HEK293 (cell line): ENCODE results near the gene ANTXRL.
A peak's percentile ranks its signal among the peaks of the same experiment; 100 is the strongest.

Source experiments
- CTCF ChIA-PET: fragments of 350-600 bp; formaldehyde crosslinking; extraction: SDS; loops from one replicate; lab custom pipeline; 2021; ENCODE audit warnings: antibody characterized with exemption; lab: Yijun Ruan, JAX
- POLR2A ChIA-PET: fragments of 300-600 bp; formaldehyde crosslinking; extraction: SDS; loops from one replicate; lab custom pipeline; 2020; ENCODE audit warnings: antibody characterized with exemption, inconsistent platforms; lab: Yijun Ruan, JAX
- H3K27ac ChIP-seq: fragments of 200-500 bp; sonication (Bioruptor generic); 2 replicates; pipeline ENCODE4 v1.5.1; 2014; ENCODE audit warnings: low read depth, low read length, control low read depth, inconsistent platforms; ENCODE audit errors: extremely low read depth
- H3K36me3 ChIP-seq, 2 experiments: fragments of 200-500 bp in 1 of 2; sonication (Bioruptor generic) in 1 of 2; 1 replicate in 1 of 2; 2 replicates in 1 of 2; pipeline ENCODE4 v1.5.1; 2014 to 2017; ENCODE audit warnings: inconsistent platforms in 2 of 2, low read length in 2 of 2; ENCODE audit not compliant: control insufficient read depth in 2 of 2, insufficient read depth in 1 of 2
- H3K4me1 ChIP-seq: fragments of 200-500 bp; sonication (Bioruptor generic); 2 replicates; pipeline ENCODE4 v1.5.1; 2014; ENCODE audit warnings: mild to moderate bottlenecking, low read length, inconsistent platforms; ENCODE audit not compliant: control insufficient read depth, insufficient read depth
- H3K4me3 ChIP-seq: 2 replicates; pipeline ENCODE4 v1.5.1; 2011; ENCODE audit warnings: low read depth, mild to moderate bottlenecking, control low read depth, low read length, moderate library complexity
- H3K9me3 ChIP-seq: fragments of 200-500 bp; sonication (Bioruptor generic); 2 replicates; pipeline ENCODE4 v1.5.1; 2014; ENCODE audit warnings: low read depth, low read length, inconsistent platforms; ENCODE audit not compliant: control insufficient read depth, insufficient read depth
- BCL11A ChIP-seq: fragments of 450-650 bp; formaldehyde crosslinking; IDR thresholded peaks from 2 replicates; pipeline ENCODE4 v1.5.1; 2016; ENCODE audit warnings: low read depth, missing biosample characterization, missing genetic modification characterization
- HOXA7 ChIP-seq: sonication (generic); formaldehyde crosslinking; IDR thresholded peaks from 2 replicates; pipeline ENCODE4 v1.8.1; 2022; ENCODE audit warnings: missing genetic modification reagents, borderline replicate concordance
- KLF16 ChIP-seq: fragments of 450-650 bp; formaldehyde crosslinking; IDR thresholded peaks from 2 replicates; pipeline ENCODE4 v1.5.1; 2017; ENCODE audit warnings: missing biosample characterization, missing genetic modification characterization
- SCRT1 ChIP-seq: fragments of 450-650 bp; formaldehyde crosslinking; IDR thresholded peaks from 2 replicates; pipeline ENCODE4 v1.5.1; 2016; ENCODE audit warnings: missing biosample characterization, missing genetic modification characterization, borderline replicate concordance
- TCF7L2 ChIP-seq: IDR thresholded peaks from 2 replicates; pipeline ENCODE4 v1.6.1; 2011; ENCODE audit warnings: low read depth, mild to moderate bottlenecking, inconsistent platforms, low read length, moderate library complexity, borderline replicate concordance
- TSHZ1 ChIP-seq: fragments of 450-650 bp; formaldehyde crosslinking; IDR thresholded peaks from 2 replicates; pipeline ENCODE4 v1.5.1; 2016; ENCODE audit warnings: missing biosample characterization, missing genetic modification characterization, borderline replicate concordance
- YY1 ChIP-seq: fragments of 450-650 bp; formaldehyde crosslinking; IDR thresholded peaks from 2 replicates; pipeline ENCODE4 v1.5.1; 2018; ENCODE audit warnings: missing biosample characterization, missing genetic modification characterization
- ZBTB1 ChIP-seq: fragments of 450-650 bp; formaldehyde crosslinking; IDR thresholded peaks from 2 replicates; pipeline ENCODE4 v1.5.1; 2016; ENCODE audit warnings: missing biosample characterization, missing genetic modification characterization
- ZBTB10 ChIP-seq: fragments of 450-650 bp; formaldehyde crosslinking; IDR thresholded peaks from 2 replicates; pipeline ENCODE4 v1.5.1; 2016; ENCODE audit warnings: missing biosample characterization, missing genetic modification characterization
- ZBTB21 ChIP-seq: fragments of 450-650 bp; formaldehyde crosslinking; IDR thresholded peaks from 2 replicates; pipeline ENCODE4 v1.5.1; 2017; ENCODE audit warnings: missing biosample characterization, missing genetic modification characterization
- ZBTB7A ChIP-seq: fragments of 450-650 bp; formaldehyde crosslinking; IDR thresholded peaks from 2 replicates; pipeline ENCODE4 v1.5.1; 2016; ENCODE audit warnings: low read depth, missing biosample characterization, missing genetic modification characterization
- ZFP3 ChIP-seq: fragments of 450-650 bp; formaldehyde crosslinking; IDR thresholded peaks from 2 replicates; pipeline ENCODE4 v1.5.1; 2016; ENCODE audit warnings: low read depth, missing biosample characterization, missing genetic modification characterization
- ZFP69B ChIP-seq: fragments of 450-650 bp; formaldehyde crosslinking; IDR thresholded peaks from 2 replicates; pipeline ENCODE4 v1.5.1; 2016; ENCODE audit warnings: missing biosample characterization, missing genetic modification characterization
- ZNF112 ChIP-seq: fragments of 450-650 bp; formaldehyde crosslinking; IDR thresholded peaks from 2 replicates; pipeline ENCODE4 v1.5.0; 2017; ENCODE audit warnings: missing biosample characterization, missing genetic modification characterization
- ZNF114 ChIP-seq: fragments of 450-650 bp; formaldehyde crosslinking; IDR thresholded peaks from 2 replicates; pipeline ENCODE4 v1.5.0; 2017; ENCODE audit warnings: missing biosample characterization, missing genetic modification characterization
- ZNF140 ChIP-seq: fragments of 450-650 bp; formaldehyde crosslinking; IDR thresholded peaks from 2 replicates; pipeline ENCODE4 v1.5.1; 2016; ENCODE audit warnings: missing biosample characterization, missing genetic modification characterization
- ZNF155 ChIP-seq: fragments of 450-650 bp; formaldehyde crosslinking; IDR thresholded peaks from 2 replicates; pipeline ENCODE4 v1.5.1; 2016; ENCODE audit warnings: missing biosample characterization, missing genetic modification characterization
- ZNF266 ChIP-seq: fragments of 450-650 bp; formaldehyde crosslinking; IDR thresholded peaks from 2 replicates; pipeline ENCODE4 v1.5.1; 2016; ENCODE audit warnings: missing biosample characterization, missing genetic modification characterization, low read depth
- ZNF292 ChIP-seq: fragments of 450-650 bp; formaldehyde crosslinking; IDR thresholded peaks from 2 replicates; pipeline ENCODE4 v1.5.1; 2016; ENCODE audit warnings: low read depth, missing biosample characterization, missing genetic modification characterization, borderline replicate concordance
- ZNF394 ChIP-seq: fragments of 450-650 bp; formaldehyde crosslinking; IDR thresholded peaks from 2 replicates; pipeline ENCODE4 v1.5.1; 2016; ENCODE audit warnings: missing biosample characterization, missing genetic modification characterization, mild to moderate bottlenecking, moderate library complexity, borderline replicate concordance
- ZNF473 ChIP-seq: fragments of 450-650 bp; formaldehyde crosslinking; IDR thresholded peaks from 2 replicates; pipeline ENCODE4 v1.5.1; 2017; ENCODE audit warnings: missing biosample characterization, missing genetic modification characterization
- ZNF510 ChIP-seq: fragments of 450-650 bp; formaldehyde crosslinking; IDR thresholded peaks from 2 replicates; pipeline ENCODE4 v1.5.1; 2018; ENCODE audit warnings: mild to moderate bottlenecking, missing genetic modification characterization, missing biosample characterization; ENCODE audit not compliant: insufficient replicate concordance
- ZNF548 ChIP-seq: fragments of 450-650 bp; formaldehyde crosslinking; IDR thresholded peaks from 2 replicates; pipeline ENCODE4 v1.5.1; 2016; ENCODE audit warnings: missing biosample characterization, missing genetic modification characterization
- ZNF561 ChIP-seq: fragments of 450-650 bp; IDR thresholded peaks from 2 replicates; pipeline ENCODE4 v1.5.1; 2018; ENCODE audit warnings: missing biosample characterization, missing genetic modification characterization, borderline replicate concordance
- ZNF624 ChIP-seq: fragments of 450-650 bp; formaldehyde crosslinking; IDR thresholded peaks from 2 replicates; pipeline ENCODE4 v1.5.1; 2017; ENCODE audit warnings: missing biosample characterization, missing genetic modification characterization
- ZNF626 ChIP-seq: fragments of 450-650 bp; sonication (Bioruptor Pico); formaldehyde crosslinking; IDR thresholded peaks from 2 replicates; pipeline ENCODE4 v1.5.1; 2018; ENCODE audit warnings: missing biosample characterization, missing genetic modification characterization, inconsistent platforms
- ZNF677 ChIP-seq: fragments of 450-650 bp; IDR thresholded peaks from 2 replicates; pipeline ENCODE4 v1.5.0; 2018; ENCODE audit warnings: missing biosample characterization, mild to moderate bottlenecking, missing genetic modification characterization, moderate library complexity
- ZNF843 ChIP-seq: fragments of 450-650 bp; formaldehyde crosslinking; IDR thresholded peaks from 2 replicates; pipeline ENCODE4 v1.5.1; 2016; ENCODE audit warnings: missing biosample characterization, missing genetic modification characterization
- ZSCAN18 ChIP-seq: fragments of 450-650 bp; formaldehyde crosslinking; IDR thresholded peaks from 2 replicates; pipeline ENCODE4 v1.5.1; 2016; ENCODE audit warnings: missing biosample characterization, missing genetic modification characterization
- ZSCAN30 ChIP-seq: fragments of 450-650 bp; IDR thresholded peaks from 2 replicates; pipeline ENCODE4 v1.5.1; 2018; ENCODE audit warnings: missing biosample characterization, mild to moderate bottlenecking, missing genetic modification characterization, moderate library complexity
- ZXDB ChIP-seq: fragments of 450-650 bp; formaldehyde crosslinking; IDR thresholded peaks from 2 replicates; pipeline ENCODE4 v1.5.1; 2016; ENCODE audit warnings: missing biosample characterization, missing genetic modification characterization

ANTXRL gene

GRCh38 chr10:46284286-46285229 is 2.2 kb upstream of the ANTXRL start:
- CTCF ChIA-PET, result interaction anchor here (0.7 kb wide), 1 partner anchor 27 kb away, joined by 3 read pairs; no protein-coding TSS in a partner anchor
- peak overlapping the region; percentile 45 for H3K4me3 ChIP-seq
- POLR2A ChIA-PET, result interaction anchor here (1.1 to 2.9 kb wide), 5 partner anchors 9 to 1096 kb away, joined by 3 to 32 read pairs (median 6); no protein-coding TSS in a partner anchor
- peak; percentile 54; the same call in 1 of the 2 replicates for TF ChIP-seq ZXDB (tag by site-specific recombination)
- no peak for TF ChIP-seq ZNF155 (tag by site-specific recombination)
- no peak for TF ChIP-seq ZNF112 (tag by site-specific recombination)
- TF ChIP-seq ZNF140 (tag by site-specific recombination), result no peak
- no peak for TF ChIP-seq HOXA7 (CRISPR knock-in tag)
- no peak for TF ChIP-seq TSHZ1 (tag by site-specific recombination)
- TF ChIP-seq KLF16, result peak; percentile 50
- no peak for TF ChIP-seq ZNF510 (tag by site-specific recombination)
- TF ChIP-seq BCL11A, result no peak
- 0 out of 2 replicates have a peak, but pooled peaks have one; percentile 7 for TF ChIP-seq ZFP69B (tag by site-specific recombination)
- TF ChIP-seq ZSCAN18 (tag by site-specific recombination), result no peak
- TF ChIP-seq ZNF843 (tag by site-specific recombination), result no peak
- TF ChIP-seq ZBTB7A, result no peak
- no peak for TF ChIP-seq ZNF473 (tag by site-specific recombination)
- no peak for TF ChIP-seq ZNF266 (tag by site-specific recombination)
- peak; percentile 6; the same call in 1 of the 2 replicates for TF ChIP-seq ZNF394 (tag by site-specific recombination)
- TF ChIP-seq ZBTB1, result no peak
- TF ChIP-seq ZNF292 (tag by site-specific recombination), result no peak
- peak; percentile 65 for TF ChIP-seq ZSCAN30
- TF ChIP-seq ZNF561 (tag by site-specific recombination), result peak; percentile 88; the same call in 1 of the 2 replicates
- no peak for TF ChIP-seq TCF7L2
- no peak for TF ChIP-seq YY1 (tag by site-specific recombination)
- no peak; the same call in 1 of the 2 replicates for TF ChIP-seq ZNF677 (tag by site-specific recombination)
- no peak for TF ChIP-seq SCRT1 (tag by site-specific recombination)
- no peak for TF ChIP-seq ZNF624 (tag by site-specific recombination)
- TF ChIP-seq ZNF548 (tag by site-specific recombination), result no peak
- no peak for TF ChIP-seq ZBTB21 (tag by site-specific recombination)
- TF ChIP-seq ZNF626 (tag by site-specific recombination), result no peak
- no peak for TF ChIP-seq ZNF114 (tag by site-specific recombination)
- TF ChIP-seq ZFP3, result no peak
- TF ChIP-seq ZBTB10 (tag by site-specific recombination), result no peak; the same call in 1 of the 2 replicates

More at GRCh38 chr10:46284286-46285229, 2.2 kb upstream of the ANTXRL start:
- peak overlapping the region; percentile 61; the same call in 1 of the 2 replicates for H3K27ac ChIP-seq
- no peaks in the 10 kb centered on the region for H3K36me3 ChIP-seq
- H3K4me1 ChIP-seq, result no peaks in the 10 kb centered on the region
- no peaks in the 10 kb centered on the region for H3K9me3 ChIP-seq
